HAP-1 (cell line): ENCODE results near the gene EFEMP1.

Source experiments
- DNase-seq, 2 experiments: peaks; one replicate each; pipeline ENCODE4 v3.0.0-alpha.2; 2016 to 2020; ENCODE audit warnings: low spot score in 2 of 2
- H3K27me3 ChIP-seq: fragments of 250-450 bp; sonication (Bioruptor Pico); 2 replicates; pipeline ENCODE4 v1.5.1; 2020; ENCODE audit warnings: low read depth, mild to moderate bottlenecking, moderate library complexity
- H3K36me3 ChIP-seq: fragments of 250-450 bp; sonication (Bioruptor Pico); replicated peaks from 2 replicates; pipeline ENCODE4 v1.5.1; 2020; ENCODE audit warnings: mild to moderate bottlenecking
- H3K4me1 ChIP-seq: fragments of 250-450 bp; sonication (Bioruptor Pico); 2 replicates; pipeline ENCODE4 v1.5.1; 2020; ENCODE audit warnings: mild to moderate bottlenecking
- H3K4me3 ChIP-seq: fragments of 250-450 bp; sonication (Bioruptor Pico); 2 replicates; pipeline ENCODE4 v1.5.1; 2020; ENCODE audit warnings: mild to moderate bottlenecking, moderate library complexity
- H3K9me3 ChIP-seq: fragments of 250-450 bp; sonication (Bioruptor Pico); 2 replicates; pipeline ENCODE4 v1.5.1; 2020; ENCODE audit warnings: mild to moderate bottlenecking, moderate library complexity
- in situ Hi-C: fragments of 300-500 bp; cut with MboI; formaldehyde crosslinking; loops from 3 replicates; pipeline ENCODE4 v1.14.3; 2020; ENCODE audit warnings: low sequenced_read_pairs, inconsistent platforms, mixed read lengths

The EFEMP1 gene

GRCh38 chr2:55951533-55951932, 28.0 kb upstream of the EFEMP1 start:
- H3K4me3 ChIP-seq: no peak overlapping the region
- H3K4me1 ChIP-seq: no peaks in the 10 kb centered on the region
- H3K9me3 ChIP-seq: no peaks in the 10 kb centered on the region
- no peak for DNase-seq
- H3K36me3 ChIP-seq: no peaks in the 10 kb centered on the region
- in situ Hi-C loops: loop anchor here (25.0 kb wide), 1 partner anchor 239 kb away; no protein-coding TSS in a partner anchor
- peaks cover 7% of the 10 kb centered on the region for H3K27me3 ChIP-seq

GRCh38 chr2:55949613-55950012, 26.0 kb upstream of the EFEMP1 start:
- Histone ChIP-seq H3K4me3 (no peak overlapping the region), H3K36me3 (no peaks in the 10 kb centered on the region), H3K27me3 (peaks cover 7% of the 10 kb centered on the region), H3K9me3 (no peaks in the 10 kb centered on the region), H3K4me1 (no peaks in the 10 kb centered on the region)
- no peak for DNase-seq
- in situ Hi-C loops: loop anchor here (25.0 kb wide), 1 partner anchor 237 kb away; no protein-coding TSS in a partner anchor

GRCh38 chr2:55949211-55949610, 25.6 kb upstream of the EFEMP1 start:
- Histone ChIP-seq H3K9me3 (no peaks in the 10 kb centered on the region), H3K36me3 (no peaks in the 10 kb centered on the region), H3K4me3 (no peak overlapping the region), H3K4me1 (no peaks in the 10 kb centered on the region), H3K27me3 (peaks cover 7% of the 10 kb centered on the region)
- in situ Hi-C loops: no loop called here
- DNase-seq: no peak

GRCh38 chr2:55948176-55948923, 24.8 kb upstream of the EFEMP1 start:
- in situ Hi-C loops: no loop called here

GRCh38 chr2:55947752-55948151, 24.2 kb upstream of the EFEMP1 start:
- Histone ChIP-seq H3K9me3 (no peaks in the 10 kb centered on the region), H3K36me3 (no peaks in the 10 kb centered on the region), H3K4me3 (no peak overlapping the region), H3K4me1 (no peaks in the 10 kb centered on the region), H3K27me3 (peaks cover 2% of the 10 kb centered on the region; the same call in 1 of the 2 replicates)
- in situ Hi-C loops: no loop called here
- no peak for DNase-seq

More at GRCh38 chr2:55948176-55948923, 24.8 kb upstream of the EFEMP1 start:
- Histone ChIP-seq H3K9me3 (no peaks in the 10 kb centered on the region), H3K4me1 (no peaks in the 10 kb centered on the region), H3K4me3 (no peak overlapping the region), H3K36me3 (no peaks in the 10 kb centered on the region), H3K27me3 (peaks cover 5% of the 10 kb centered on the region)
- no peak for DNase-seq

GRCh38 chr2:55946793-55947192, 23.2 kb upstream of the EFEMP1 start:
- in situ Hi-C loops: no loop called here
- no peaks in the 10 kb centered on the region for H3K9me3 ChIP-seq
- no peaks in the 10 kb centered on the region for H3K36me3 ChIP-seq
- H3K4me3 ChIP-seq: no peak overlapping the region
- H3K4me1 ChIP-seq: no peaks in the 10 kb centered on the region
- DNase-seq: no peak
- peaks cover 2% of the 10 kb centered on the region; the same call in 1 of the 2 replicates for H3K27me3 ChIP-seq

- no peaks in the 10 kb centered on the region for H3K4me1 ChIP-seq
- H3K36me3 ChIP-seq: no peaks in the 10 kb centered on the region
- no peak overlapping the region for H3K4me3 ChIP-seq
- no peak for DNase-seq
- in situ Hi-C loops: no loop called here
- peaks cover 2% of the 10 kb centered on the region; the same call in 1 of the 2 replicates for H3K27me3 ChIP-seq
- no peaks in the 10 kb centered on the region for H3K9me3 ChIP-seq
Observed at GRCh38 chr2:55943466-55943865, 19.9 kb upstream of the EFEMP1 start.

GRCh38 chr2:55936351-55936750, 12.8 kb upstream of the EFEMP1 start:
- DNase-seq: no peak
- in situ Hi-C loops: no loop called here

GRCh38 chr2:55934337-55934736, 10.8 kb upstream of the EFEMP1 start:
- Histone ChIP-seq H3K27me3 (peaks cover 3% of the 10 kb centered on the region; the same call in 1 of the 2 replicates), H3K9me3 (no peaks in the 10 kb centered on the region), H3K4me3 (no peak overlapping the region), H3K36me3 (no peaks in the 10 kb centered on the region), H3K4me1 (no peaks in the 10 kb centered on the region)
- no peak for DNase-seq
- in situ Hi-C loops: no loop called here

More at GRCh38 chr2:55936351-55936750, 12.8 kb upstream of the EFEMP1 start:
- Histone ChIP-seq H3K9me3 (no peaks in the 10 kb centered on the region), H3K4me1 (no peaks in the 10 kb centered on the region), H3K27me3 (no peaks in the 10 kb centered on the region), H3K36me3 (no peaks in the 10 kb centered on the region), H3K4me3 (no peak overlapping the region)

- H3K4me1 ChIP-seq: no peaks in the 10 kb centered on the region
- H3K4me3 ChIP-seq: no peak overlapping the region
- no peaks in the 10 kb centered on the region for H3K36me3 ChIP-seq
- no peak for DNase-seq
- H3K27me3 ChIP-seq: peaks cover 3% of the 10 kb centered on the region; the same call in 1 of the 2 replicates
- in situ Hi-C loops: no loop called here
- H3K9me3 ChIP-seq: no peaks in the 10 kb centered on the region
Observed at GRCh38 chr2:55932843-55933242, 9.3 kb upstream of the EFEMP1 start.

- peaks cover 3% of the 10 kb centered on the region; the same call in 1 of the 2 replicates for H3K27me3 ChIP-seq
- no peak overlapping the region for H3K4me3 ChIP-seq
- no peaks in the 10 kb centered on the region for H3K9me3 ChIP-seq
- in situ Hi-C loops: no loop called here
- DNase-seq: no peak
- H3K36me3 ChIP-seq: no peaks in the 10 kb centered on the region
- H3K4me1 ChIP-seq: no peaks in the 10 kb centered on the region
Observed at GRCh38 chr2:55931281-55931680, 7.7 kb upstream of the EFEMP1 start.

- in situ Hi-C loops: no loop called here
- Histone ChIP-seq H3K4me1 (no peaks in the 10 kb centered on the region), H3K27me3 (peaks cover 3% of the 10 kb centered on the region; the same call in 1 of the 2 replicates)
Observed at GRCh38 chr2:55929476-55929875, 5.9 kb upstream of the EFEMP1 start.

GRCh38 chr2:55926974-55927373, 3.4 kb upstream of the EFEMP1 start:
- no peak for DNase-seq
- Histone ChIP-seq H3K9me3 (no peaks in the 10 kb centered on the region), H3K27me3 (peaks cover 5% of the 10 kb centered on the region), H3K4me3 (no peak overlapping the region), H3K36me3 (no peaks in the 10 kb centered on the region), H3K4me1 (no peaks in the 10 kb centered on the region)
- in situ Hi-C loops: no loop called here

More at GRCh38 chr2:55929476-55929875, 5.9 kb upstream of the EFEMP1 start:
- H3K9me3 ChIP-seq: no peaks in the 10 kb centered on the region
- no peaks in the 10 kb centered on the region for H3K36me3 ChIP-seq
- no peak for DNase-seq
- H3K4me3 ChIP-seq: no peak overlapping the region

- Histone ChIP-seq H3K4me3 (no peak overlapping the region), H3K36me3 (no peaks in the 10 kb centered on the region), H3K27me3 (peaks cover 8% of the 10 kb centered on the region), H3K9me3 (no peaks in the 10 kb centered on the region), H3K4me1 (no peaks in the 10 kb centered on the region)
- in situ Hi-C loops: no loop called here
- no peak for DNase-seq
Observed at GRCh38 chr2:55926246-55926645, 2.7 kb upstream of the EFEMP1 start.
